C4-2B (cell line): ENCODE results near the gene PLXNA1.

ENCODE experiments used
- CTCF ChIP-seq: fragments of 450-650 bp; conservative IDR thresholded peaks from 2 replicates; pipeline ENCODE4 v1.5.1; 2017; ENCODE audit warnings: mild to moderate bottlenecking
- ZFX ChIP-seq: fragments of 450-650 bp; IDR thresholded peaks from 2 replicates; pipeline ENCODE4 v1.6.1; 2017

- TF ChIP-seq CTCF (no peak), ZFX (no peak)
These were observed 12.8 kb upstream of the PLXNA1 start for GRCh38 chr3:126970101-126970500.
